GM19193 (cell line): ENCODE measurements around the gene CBFB.

Source experiments
- POLR2A ChIP-seq: IDR thresholded peaks from 4 replicates; pipeline ENCODE4 v1.6.1; 2011; ENCODE audit not compliant: insufficient read depth, insufficient read length; ENCODE audit errors: extremely low read depth

CBFB gene

DNA sequence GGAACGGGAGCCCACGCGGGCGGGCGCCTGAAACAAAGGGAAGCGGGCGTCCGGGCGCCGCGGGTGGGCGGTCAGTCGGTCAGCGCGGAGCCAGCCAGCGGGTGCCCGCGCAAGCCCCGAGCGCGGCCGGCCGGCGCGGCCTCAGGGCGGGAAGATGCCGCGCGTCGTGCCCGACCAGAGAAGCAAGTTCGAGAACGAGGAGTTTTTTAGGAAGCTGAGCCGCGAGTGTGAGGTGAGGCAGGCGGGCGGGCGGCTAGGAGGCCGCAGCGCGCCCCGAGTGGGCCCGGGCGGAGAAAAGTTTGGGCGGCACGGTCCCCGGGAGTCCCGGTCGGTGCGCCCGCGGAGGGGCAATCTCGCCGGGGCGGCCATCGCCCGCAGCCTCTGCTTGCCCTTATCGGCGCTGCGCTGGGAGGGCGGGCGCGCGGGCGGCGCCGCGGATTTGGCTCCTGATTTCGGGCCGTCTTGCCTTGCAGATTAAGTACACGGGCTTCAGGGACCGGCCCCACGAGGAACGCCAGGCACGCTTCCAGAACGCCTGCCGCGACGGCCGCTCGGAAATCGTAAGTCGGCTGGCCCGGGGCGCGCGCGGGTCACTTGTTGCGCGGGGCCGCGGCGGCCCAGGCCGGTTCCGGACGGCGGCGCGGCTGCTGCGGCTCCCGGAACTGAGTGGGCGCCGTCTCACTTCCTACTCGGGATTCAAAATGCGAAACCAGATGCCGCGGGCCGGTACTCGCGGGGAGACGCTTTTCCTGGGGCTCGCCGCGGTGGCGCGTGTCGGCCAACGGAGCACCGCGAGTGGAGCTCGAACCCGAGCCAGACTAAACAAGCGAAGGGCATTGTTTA, 526 bp downstream of the CBFB start:
- peak; percentile 57 for TF ChIP-seq POLR2A

- no peak for TF ChIP-seq POLR2A
These were observed 1.4 kb downstream of the CBFB start for GRCh38 chr16:67030221-67030962.

DNA sequence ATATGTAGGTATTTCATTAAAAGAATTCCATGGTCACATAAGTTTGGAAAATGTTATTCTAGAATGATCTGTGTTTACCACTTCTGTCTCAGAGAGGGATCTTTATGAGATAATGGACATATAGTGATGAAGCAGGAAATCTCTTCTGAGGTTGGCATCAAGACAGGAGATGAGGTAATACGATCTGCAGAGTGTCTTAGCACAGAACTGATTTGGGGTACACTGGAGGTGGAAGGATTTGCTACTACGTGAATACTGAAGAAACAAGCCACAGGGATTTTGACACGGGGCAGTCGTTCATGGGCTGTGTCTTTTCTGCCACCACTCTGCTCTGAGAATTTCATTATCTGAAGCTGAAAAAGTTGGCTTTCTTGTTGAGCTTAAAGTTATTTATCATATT, 5.5 kb downstream of the CBFB start:
- TF ChIP-seq POLR2A: no peak

- TF ChIP-seq POLR2A: no peak
These were observed 6.4 kb downstream of the CBFB start for GRCh38 chr16:67035364-67035763.

- no peak for TF ChIP-seq POLR2A
These were observed 7.4 kb downstream of the CBFB start for GRCh38 chr16:67036323-67036741.

DNA sequence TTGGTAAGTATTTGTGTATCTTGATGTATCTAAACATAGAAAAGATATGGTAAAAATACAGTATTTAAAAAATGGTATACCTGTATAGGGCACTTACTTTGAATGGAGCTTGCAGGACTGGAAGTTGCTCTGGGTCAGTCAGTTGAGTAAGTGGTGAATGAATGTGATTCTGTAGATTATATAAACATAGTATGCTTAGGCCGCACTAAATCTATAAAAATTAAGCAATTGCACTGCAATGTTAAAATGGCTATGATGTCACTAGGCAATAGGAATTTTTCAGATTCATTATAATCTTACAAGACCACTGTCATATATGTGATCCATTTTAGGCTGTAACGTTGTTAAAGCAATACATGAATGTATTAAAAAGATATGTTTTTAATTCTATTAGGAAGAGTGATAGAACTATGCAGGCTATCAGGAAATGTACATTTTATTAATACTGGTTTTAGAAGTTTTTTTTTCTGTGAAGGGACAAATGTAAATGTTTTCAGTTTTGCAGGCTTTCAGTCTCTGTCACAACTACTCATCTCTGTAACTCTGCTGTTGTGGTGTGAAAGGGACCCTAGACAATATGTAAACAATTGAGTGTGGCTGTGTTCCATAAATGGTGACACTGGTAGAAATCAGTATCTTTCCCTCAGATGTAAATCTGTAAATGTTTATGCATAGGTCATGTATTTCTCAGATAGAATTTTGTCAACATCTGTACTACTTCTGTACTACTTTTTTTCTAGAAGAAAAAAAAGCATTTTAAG, 10.5 kb downstream of the CBFB start:
- TF ChIP-seq POLR2A: no peak

GRCh38 chr16:67040166-67040565, 11.2 kb downstream of the CBFB start:
- TF ChIP-seq POLR2A: no peak

DNA sequence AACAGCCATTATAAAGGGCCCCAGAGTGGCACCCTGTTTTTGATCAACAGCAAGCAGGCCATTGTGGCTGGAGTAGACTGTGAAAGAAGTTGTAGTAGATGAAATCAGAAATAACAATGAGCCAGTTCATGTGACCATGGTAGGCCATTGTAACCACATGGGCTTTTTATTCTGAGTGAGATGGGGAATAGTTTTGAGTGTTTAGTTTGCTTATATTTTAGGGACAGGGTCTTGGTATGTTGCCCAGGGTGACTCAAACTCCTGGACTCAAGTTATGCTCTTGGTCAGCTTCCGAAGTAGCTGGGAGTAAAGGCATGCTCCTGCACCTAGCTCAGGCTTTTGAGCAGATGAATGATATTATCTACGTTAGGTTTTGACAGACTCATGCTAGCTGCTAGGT, 12.0 kb downstream of the CBFB start:
- TF ChIP-seq POLR2A: no peak

GRCh38 chr16:67043420-67043819, 14.5 kb downstream of the CBFB start:
- TF ChIP-seq POLR2A: no peak

DNA sequence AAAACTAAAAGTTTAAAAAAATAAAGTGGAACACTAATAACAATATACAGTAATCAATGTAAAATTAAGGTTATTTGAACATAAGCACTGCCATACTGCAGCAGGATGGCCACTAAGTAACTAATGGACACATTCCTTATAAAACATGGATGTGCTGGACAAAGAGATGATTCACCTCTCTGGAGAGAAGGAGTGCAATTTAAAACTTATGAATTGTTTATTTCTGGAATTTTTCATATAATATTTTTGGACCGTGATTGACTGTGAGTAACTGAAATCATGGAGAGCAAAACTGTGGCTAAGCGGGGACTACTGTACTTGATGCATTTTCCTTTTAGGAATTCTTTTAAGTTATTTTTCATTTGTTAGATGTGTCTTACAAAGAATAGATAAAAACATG, 21.8 kb downstream of the CBFB start:
- no peak for TF ChIP-seq POLR2A

- no peak for TF ChIP-seq POLR2A
These were observed 23.4 kb downstream of the CBFB start for GRCh38 chr16:67052399-67052798.

- TF ChIP-seq POLR2A: no peak
These were observed 24.9 kb downstream of the CBFB start for GRCh38 chr16:67053767-67054334.

- no peak for TF ChIP-seq POLR2A
These were observed 26.0 kb downstream of the CBFB start for GRCh38 chr16:67054901-67055300.

- no peak for TF ChIP-seq POLR2A
These were observed 27.0 kb downstream of the CBFB start for GRCh38 chr16:67055712-67056487.
